Thymus (tissue), 11 donors: ENCODE data around the gene PCDHA11. TPM values are rescaled to one million over a fixed set of nuclear protein-coding genes. Genes with fewer than 3 reads are reported as not detected.
"Not testable (repeated sequence)": the region's sequence is repeated elsewhere in the genome, so short reads cannot be mapped to it uniquely, and the experiment has no call there.

ENCODE experiments used
- DNase-seq, 9 donors: peaks; one replicate each; pipeline ENCODE4 v3.0.0-alpha.2; 2013; ENCODE audit warnings: low spot score in 9 of 9, low read depth in 6 of 9, missing footprints in 1 of 9
- H3K27ac ChIP-seq, 2 donors: one replicate each; pipeline ENCODE4 v1.5.1; 2013; ENCODE audit warnings: control low read depth in 1 of 2, low read depth in 1 of 2, low read length in 1 of 2, mild to moderate bottlenecking in 1 of 2, moderate library complexity in 1 of 2
- H3K27me3 ChIP-seq, 2 donors: one replicate each; pipeline ENCODE4 v1.5.1; 2013; ENCODE audit warnings: low read length in 1 of 2; ENCODE audit not compliant: control insufficient read depth in 2 of 2, insufficient read depth in 1 of 2
- H3K36me3 ChIP-seq, 2 donors: one replicate each; pipeline ENCODE4 v1.5.1; 2013; ENCODE audit warnings: low read length in 1 of 2, mild to moderate bottlenecking in 1 of 2, moderate library complexity in 1 of 2; ENCODE audit not compliant: control insufficient read depth in 2 of 2, insufficient read depth in 2 of 2
- H3K4me1 ChIP-seq, 2 donors: one replicate each; pipeline ENCODE4 v1.5.1; 2013; ENCODE audit warnings: low read length in 2 of 2; ENCODE audit not compliant: control insufficient read depth in 2 of 2, insufficient read depth in 2 of 2
- H3K4me3 ChIP-seq, 2 donors: one replicate each; pipeline ENCODE4 v1.5.1; 2013; ENCODE audit warnings: low read length in 2 of 2, control low read depth in 1 of 2, mild to moderate bottlenecking in 1 of 2
- H3K9me3 ChIP-seq, 2 donors: one replicate each; pipeline ENCODE4 v1.5.1; 2013; ENCODE audit warnings: low read length in 1 of 2, mild to moderate bottlenecking in 1 of 2; ENCODE audit not compliant: control insufficient read depth in 2 of 2, insufficient read depth in 1 of 2
- WGBS: extraction: QIAGEN DNeasy Blood & Tissue Kit; methylation state at CpG from one replicate; pipeline ENCODE4 v1.1.7; 2013; 5-methylcytosine and 5-hydroxymethylcytosine counted together
- polyA plus RNA-seq: library from polyadenylated mRNA; stranded (reverse); fragments of 200-250 nt; gene quantifications from one replicate; pipeline ENCODE4 v1.2.3, GENCODE V29; 2013
- total RNA-seq: library from RNA; stranded (reverse); fragments of 120-200 nt; gene quantifications from one replicate; pipeline ENCODE4 v1.2.4, GENCODE V29; 2013
- donor health status: healthy.

The PCDHA11 gene
- total and polyA plus RNA-seq, 2 donors, result under 0.01 to 0.05 TPM

- 58% methylated on average over 106 of the region's 106 CpGs for WGBS
- H3K4me3 ChIP-seq, H3K27me3 ChIP-seq, DNase-seq, H3K27ac ChIP-seq, H3K36me3 ChIP-seq, H3K4me1 ChIP-seq: not testable (repeated sequence)
- H3K9me3 ChIP-seq, result peaks cover 4 to 12% of the 10 kb centered on the region in 2 donors
Measured at GRCh38 chr5:140829511-140830501, 39.0 kb upstream of the PCDHA11 start.

GRCh38 chr5:140833993-140834392 lies 34.8 kb upstream of the PCDHA11 start, which contains the start of gene PCDHA7:
Gene PCDHA7, plus strand, starts transcription at chr5:140834269. Its CDS starts 115 bp downstream, at chr5:140834384.
- no peak within 1 kb of the TSS for H3K27ac ChIP-seq
- peaks cover 0 to 8% of the 10 kb centered on the region in 2 donors for H3K27me3 ChIP-seq
- no peak for DNase-seq
- 17% methylated on average over 8 of the region's 8 CpGs for WGBS
- H3K4me3 ChIP-seq, result no peak within 1 kb of the TSS
- H3K36me3 ChIP-seq, result no peaks in the 10 kb centered on the region
- H3K9me3 ChIP-seq, result peaks cover 9 to 24% of the 10 kb centered on the region in 2 donors
- H3K4me1 ChIP-seq, result no peaks in the 10 kb centered on the region

DNA sequence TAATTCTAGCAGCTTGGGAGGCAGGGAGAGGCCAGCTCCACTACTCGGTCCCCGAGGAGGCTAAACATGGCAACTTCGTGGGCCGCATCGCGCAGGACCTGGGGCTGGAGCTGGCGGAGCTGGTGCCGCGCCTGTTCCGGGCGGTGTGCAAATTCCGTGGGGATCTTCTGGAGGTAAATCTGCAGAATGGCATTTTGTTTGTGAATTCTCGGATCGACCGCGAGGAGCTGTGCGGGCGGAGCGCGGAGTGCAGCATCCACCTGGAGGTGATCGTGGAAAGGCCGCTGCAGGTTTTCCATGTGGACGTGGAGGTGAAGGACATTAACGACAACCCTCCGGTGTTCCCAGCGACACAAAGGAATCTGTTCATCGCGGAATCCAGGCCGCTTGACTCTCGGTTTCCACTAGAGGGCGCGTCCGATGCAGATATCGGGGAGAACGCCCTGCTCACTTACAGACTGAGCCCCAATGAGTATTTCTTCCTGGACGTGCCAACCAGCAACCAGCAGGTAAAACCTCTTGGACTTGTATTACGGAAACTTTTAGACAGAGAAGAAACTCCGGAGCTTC lies 34.2 kb upstream of the PCDHA11 start:
- not testable (repeated sequence) for H3K27ac ChIP-seq, H3K4me3 ChIP-seq, H3K27me3 ChIP-seq, H3K36me3 ChIP-seq, H3K4me1 ChIP-seq, DNase-seq
- 36% methylated on average over 26 of the region's 38 CpGs for WGBS
- H3K9me3 ChIP-seq, result peaks cover 8 to 24% of the 10 kb centered on the region in 2 donors

GRCh38 chr5:140835622-140836510 lies 32.9 kb upstream of the PCDHA11 start:
- no peaks in the 10 kb centered on the region for H3K4me1 ChIP-seq
- H3K36me3 ChIP-seq, result no peaks in the 10 kb centered on the region
- H3K27me3 ChIP-seq, result peaks cover 0 to 7% of the 10 kb centered on the region in 2 donors
- 59% methylated on average over 103 of the region's 103 CpGs for WGBS
- H3K4me3 ChIP-seq, result no peak overlapping the region
- no peak overlapping the region for H3K27ac ChIP-seq
- H3K9me3 ChIP-seq, result peaks cover 5 to 17% of the 10 kb centered on the region in 2 donors
- DNase-seq, result no peak

DNA sequence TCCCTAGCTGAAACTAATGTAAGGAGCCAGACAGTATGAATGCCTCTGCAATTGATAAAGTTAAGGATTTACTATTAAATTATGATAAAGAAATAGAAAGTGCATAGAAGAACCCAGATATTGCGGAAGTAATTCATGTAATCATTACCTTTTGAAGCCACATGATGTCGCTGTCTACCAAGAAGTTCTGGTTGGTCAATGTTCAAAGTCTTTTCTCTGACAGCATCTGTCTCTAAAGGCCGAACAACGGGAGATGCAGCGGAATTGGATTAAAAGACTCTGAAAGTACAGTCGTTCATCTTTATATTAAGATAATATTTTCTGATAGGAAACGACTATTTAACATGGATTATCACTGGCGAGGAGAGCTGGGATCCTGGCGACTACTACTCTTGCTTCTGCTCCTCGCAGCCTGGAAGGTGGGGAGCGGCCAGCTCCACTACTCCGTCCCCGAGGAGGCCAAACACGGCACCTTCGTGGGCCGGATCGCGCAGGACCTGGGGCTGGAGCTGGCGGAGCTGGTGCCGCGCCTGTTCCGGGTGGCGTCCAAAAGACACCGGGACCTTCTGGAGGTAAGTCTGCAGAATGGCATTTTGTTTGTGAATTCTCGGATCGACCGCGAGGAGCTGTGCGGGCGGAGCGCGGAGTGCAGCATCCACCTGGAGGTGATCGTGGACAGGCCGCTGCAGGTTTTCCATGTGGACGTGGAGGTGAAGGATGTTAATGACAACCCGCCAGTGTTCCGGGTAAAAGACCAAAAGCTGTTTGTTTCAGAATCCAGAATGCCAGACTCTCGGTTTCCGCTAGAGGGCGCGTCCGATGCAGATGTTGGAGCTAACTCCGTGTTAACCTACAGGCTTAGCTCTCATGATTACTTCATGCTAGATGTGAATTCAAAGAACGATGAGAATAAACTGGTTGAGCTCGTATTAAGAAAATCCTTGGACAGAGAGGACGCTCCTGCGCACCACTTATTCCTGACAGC lies 27.5 kb upstream of the PCDHA11 start, which contains the start of gene PCDHA8:
TSS of gene PCDHA8 (plus strand) at position 210 of the 985 bp plus-strand sequence. CDS start at position 345, 135 bp downstream.
- Histone ChIP-seq H3K4me1 (no peaks in the 10 kb centered on the region), H3K9me3 (peaks cover under 1 to 20% of the 10 kb centered on the region in 2 donors), H3K27me3 (peaks cover 0 to 2% of the 10 kb centered on the region in 2 donors), H3K4me3 (no peak within 1 kb of the TSS), H3K27ac (no peak within 1 kb of the TSS), H3K36me3 (no peaks in the 10 kb centered on the region)
- DNase-seq, result no peak
- WGBS, result 28% methylated on average over 47 of the region's 47 CpGs

DNA sequence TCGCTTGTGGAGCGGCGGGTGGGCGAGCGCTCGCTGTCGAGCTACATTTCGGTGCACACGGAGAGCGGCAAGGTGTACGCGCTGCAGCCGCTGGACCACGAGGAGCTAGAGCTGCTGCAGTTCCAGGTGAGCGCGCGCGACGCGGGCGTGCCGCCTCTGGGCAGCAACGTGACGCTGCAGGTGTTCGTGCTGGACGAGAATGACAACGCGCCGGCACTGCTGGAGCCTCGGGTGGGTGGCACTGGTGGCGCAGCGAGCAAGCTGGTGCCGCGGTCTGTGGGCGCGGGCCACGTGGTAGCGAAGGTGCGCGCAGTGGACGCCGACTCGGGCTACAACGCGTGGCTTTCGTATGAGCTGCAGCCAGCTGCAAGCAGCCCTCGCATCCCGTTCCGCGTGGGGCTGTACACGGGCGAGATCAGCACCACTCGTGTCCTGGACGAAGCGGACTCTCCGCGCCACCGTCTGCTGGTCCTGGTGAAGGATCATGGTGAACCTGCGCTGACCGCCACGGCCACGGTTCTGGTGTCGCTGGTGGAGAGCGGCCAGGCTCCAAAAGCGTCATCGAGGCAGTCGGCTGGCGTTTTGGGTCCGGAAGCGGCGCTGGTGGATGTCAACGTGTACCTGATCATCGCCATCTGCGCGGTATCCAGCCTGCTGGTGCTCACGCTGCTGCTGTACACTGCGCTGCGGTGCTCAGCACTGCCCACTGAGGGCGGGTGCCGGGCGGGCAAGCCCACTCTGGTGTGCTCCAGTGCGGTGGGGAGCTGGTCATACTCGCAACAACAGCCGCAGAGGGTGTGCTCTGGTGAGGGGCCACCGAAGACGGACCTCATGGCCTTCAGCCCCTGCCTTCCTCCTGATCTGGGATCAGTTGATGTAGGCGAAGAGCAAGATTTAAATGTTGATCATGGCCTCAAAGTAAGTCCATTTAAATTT lies 25.7 kb upstream of the PCDHA11 start:
- Histone ChIP-seq H3K4me1 (no peaks in the 10 kb centered on the region), H3K4me3 (no peak overlapping the region), H3K9me3 (peaks cover 0 to 18% of the 10 kb centered on the region in 2 donors), H3K36me3 (no peaks in the 10 kb centered on the region), H3K27ac (no peak overlapping the region), H3K27me3 (no peaks in the 10 kb centered on the region)
- DNase-seq, result no peak
- WGBS, result 58% methylated on average over 87 of the region's 87 CpGs

DNA sequence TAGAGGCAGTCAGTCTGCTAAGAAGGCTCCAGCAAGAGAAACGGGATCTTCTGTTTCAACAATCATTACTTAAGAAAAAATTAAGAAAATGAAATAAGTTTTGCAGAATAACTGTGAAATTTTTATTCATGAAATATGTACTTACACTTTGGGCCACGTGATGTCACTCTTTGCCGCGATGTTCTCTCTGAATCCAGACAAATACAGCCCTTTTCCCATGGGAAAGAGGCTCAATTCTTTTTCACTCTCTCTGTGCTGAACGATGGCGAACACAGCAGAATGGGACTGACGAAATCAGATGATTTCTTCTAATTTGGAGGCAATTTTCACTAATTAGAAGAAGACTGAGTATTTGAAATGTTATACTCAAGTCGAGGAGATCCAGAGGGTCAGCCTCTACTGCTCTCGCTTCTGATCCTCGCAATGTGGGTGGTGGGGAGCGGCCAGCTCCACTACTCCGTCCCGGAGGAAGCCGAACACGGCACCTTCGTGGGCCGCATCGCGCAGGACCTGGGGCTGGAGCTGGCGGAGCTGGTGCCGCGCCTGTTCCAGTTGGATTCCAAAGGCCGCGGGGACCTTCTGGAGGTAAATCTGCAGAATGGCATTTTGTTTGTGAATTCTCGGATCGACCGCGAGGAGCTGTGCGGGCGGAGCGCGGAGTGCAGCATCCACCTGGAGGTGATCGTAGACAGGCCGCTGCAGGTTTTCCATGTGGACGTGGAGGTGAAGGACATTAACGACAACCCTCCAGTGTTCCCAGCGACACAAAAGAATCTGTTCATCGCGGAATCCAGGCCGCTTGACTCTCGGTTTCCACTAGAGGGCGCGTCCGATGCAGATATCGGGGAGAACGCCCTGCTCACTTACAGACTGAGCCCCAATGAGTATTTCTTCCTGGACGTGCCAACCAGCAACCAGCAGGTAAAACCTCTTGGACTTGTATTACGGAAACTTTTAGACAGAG lies 20.3 kb upstream of the PCDHA11 start, which contains the start of gene PCDHA9:
TSS of gene PCDHA9 (plus strand) at position 244 of the 964 bp plus-strand sequence. CDS start at position 358, 114 bp downstream.
- not testable (repeated sequence) for H3K4me3 ChIP-seq, H3K36me3 ChIP-seq, H3K27ac ChIP-seq, H3K4me1 ChIP-seq, DNase-seq, H3K27me3 ChIP-seq
- peaks cover 3 to 19% of the 10 kb centered on the region in 2 donors for H3K9me3 ChIP-seq
- 29% methylated on average over 46 of the region's 48 CpGs for WGBS
